Spleen (tissue), 11 donors: ENCODE measurements around the gene TSACC. TPM values are rescaled to one million over a fixed set of nuclear protein-coding genes. Genes with fewer than 3 reads are reported as not detected.

Source experiments
- DNase-seq: peaks from one replicate; pipeline ENCODE4 v3.0.0-alpha.2; 2020
- H3K27ac ChIP-seq, 8 donors: fragments of 200-600 bp; sonication (generic) in 7 of 8; 1 replicate in 4 of 8; 2 replicates in 4 of 8; pipeline versions ENCODE4 v1.5.0 to v1.8.0; 2016 to 2021; ENCODE audit warnings: inconsistent platforms in 4 of 8, mild to moderate bottlenecking in 4 of 8, moderate library complexity in 1 of 8
- H3K27me3 ChIP-seq, 7 donors: fragments of 200-600 bp; sonication (generic) in 6 of 7; replicated peaks in 1 of 7; 1 replicate in 4 of 7; 2 replicates in 3 of 7; pipeline versions ENCODE4 v1.5.0 to v1.8.0; 2016 to 2021; ENCODE audit warnings: inconsistent platforms in 3 of 7, mild to moderate bottlenecking in 1 of 7
- H3K36me3 ChIP-seq, 6 donors: fragments of 200-600 bp; sonication (generic) in 5 of 6; 1 replicate in 4 of 6; 2 replicates in 2 of 6; pipeline versions ENCODE4 v1.5.0 to v1.8.0; 2016 to 2021; ENCODE audit warnings: inconsistent platforms in 2 of 6
- H3K4me1 ChIP-seq, 6 donors: fragments of 200-600 bp; sonication (generic) in 5 of 6; 1 replicate in 3 of 6; 2 replicates in 3 of 6; pipeline versions ENCODE4 v1.5.0 to v1.8.0; 2016 to 2021; ENCODE audit warnings: inconsistent platforms in 3 of 6
- H3K4me3 ChIP-seq, 8 donors: fragments of 200-600 bp; sonication (generic) in 7 of 8; 1 replicate in 4 of 8; 2 replicates in 4 of 8; pipeline versions ENCODE4 v1.5.0 to v1.8.0; 2016 to 2021; ENCODE audit warnings: inconsistent platforms in 4 of 8, mild to moderate bottlenecking in 4 of 8, moderate library complexity in 2 of 8
- H3K9me3 ChIP-seq, 8 donors: fragments of 200-600 bp; sonication (generic) in 7 of 8; 1 replicate in 4 of 8; 2 replicates in 4 of 8; pipeline versions ENCODE4 v1.5.0 to v1.8.0; 2016 to 2021; ENCODE audit warnings: inconsistent platforms in 4 of 8
- CTCF ChIP-seq, 11 experiments: fragments of 200-600 bp in 7 of 11; fragments of 450-650 bp in 4 of 11; sonication (generic) in 4 of 11; IDR thresholded peaks in 8 of 11; conservative IDR thresholded peaks in 3 of 11; 1 replicate in 7 of 11; 2 replicates in 4 of 11; pipeline versions ENCODE4 v1.4.0 to v1.8.0; 2016 to 2021; ENCODE audit warnings: antibody characterized with exemption in 11 of 11, inconsistent platforms in 4 of 11, mild to moderate bottlenecking in 1 of 11
- POLR2A ChIP-seq, 3 donors: fragments of 450-650 bp; IDR thresholded peaks; one replicate each; pipeline ENCODE4 v1.5.1; 2017; ENCODE audit warnings: antibody characterized with exemption in 3 of 3, mild to moderate bottlenecking in 1 of 3
- POLR2AphosphoS5 ChIP-seq, 3 donors: sonication (generic); formaldehyde crosslinking; IDR thresholded peaks; one replicate each; pipeline ENCODE4 v1.5.1; 2017; ENCODE audit warnings: antibody characterized with exemption in 3 of 3
- WGBS, 5 donors: extraction: QIAGEN DNeasy Blood & Tissue Kit in 3 of 5; methylation state at CpG; one replicate each; pipeline versions ENCODE4 v1.1.5 to v1.1.7; 2013 to 2018; 5-methylcytosine and 5-hydroxymethylcytosine counted together
- intact Hi-C: fragments of 100-400 bp; cut with DNase I; formaldehyde crosslinking; loops from one replicate; pipeline ENCODE4 v1.15.0; 2023; ENCODE audit warnings: low total_unique reads
- polyA plus RNA-seq, 3 donors: library from polyadenylated mRNA; stranded (reverse); fragments of 200-250 nt; gene quantifications; one replicate each; pipeline ENCODE4 v1.2.1, GENCODE V29; 2013
- total RNA-seq, 7 donors: library from RNA; depleted of rRNA in 3 of 7; stranded (reverse); fragments of >200 nt in 3 of 7; fragmentation: NEBNext Ultra II Directional in 4 of 7; extraction: Animal tissue kit (Norgen Biotek cat#: 25700) in 4 of 7; gene quantifications; one replicate each; pipeline versions ENCODE4 v1.1.0 to v1.2.1, GENCODE V29; 2016 to 2021
- donor health status: healthy with polysubstance abuse.
- donor health status: DM: no; HTN: no; CAD: no; lungs with moderate emphysema.
- donor health status: DM: no; HTN: no; CAD: no.
- donor health status: Bipolar disorder and iron deficiency.
- donor health status: healthy.
- donor health status: DM: no; HTN: no; CAD: no.
- donor health status: DM: yes; HTN: yes; CAD: no.

The TSACC gene
- total and polyA plus RNA-seq, 10 donors, result 0.41 to 1.4 (median 1.3) TPM; not detected in 7

DNA sequence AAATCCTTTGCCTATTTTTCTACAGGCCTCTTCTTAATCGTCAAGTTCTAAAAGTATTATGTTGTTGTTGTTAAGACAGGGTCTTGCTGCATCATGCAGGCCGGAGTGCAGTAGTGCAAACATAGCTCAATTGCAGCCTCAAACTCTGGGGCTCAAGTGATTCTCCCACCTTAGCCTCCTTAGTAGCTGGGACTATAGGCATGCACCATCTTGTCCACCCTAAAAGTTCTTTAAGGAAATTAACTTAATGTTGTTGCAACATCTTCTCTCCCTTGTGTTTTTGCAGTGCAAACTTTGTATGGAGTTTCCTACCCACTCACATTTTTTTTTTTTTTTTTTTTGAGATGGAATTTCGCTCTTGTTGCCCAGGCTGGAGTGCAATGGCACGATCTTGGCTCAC, 35.1 kb upstream of the TSACC start:
- H3K9me3 ChIP-seq, result no peaks in the 10 kb centered on the region
- no peaks in the 10 kb centered on the region for H3K27me3 ChIP-seq
- no peak for DNase-seq
- no peak overlapping the region for H3K27ac ChIP-seq
- intact Hi-C loops, result no loop called here
- TF ChIP-seq POLR2AphosphoS5 (IDR thresholded peaks at IDR 0.05) (no peak), POLR2A (IDR thresholded peaks at IDR 0.05) (no peak), CTCF (IDR thresholded peaks at IDR 0.05 in 8 of 11, conservative IDR thresholded peaks at IDR 0.05 in 3 of 11) (no peak)
- WGBS, 5 donors, result 91 to 94% (median 93%) methylated on average over 2 to 4 of the region's 4 CpGs
- H3K4me3 ChIP-seq, result no peak overlapping the region
- H3K36me3 ChIP-seq, result peaks cover 0 to 46% (median 16%) of the 10 kb centered on the region in 6 donors
- no peaks in the 10 kb centered on the region for H3K4me1 ChIP-seq

DNA sequence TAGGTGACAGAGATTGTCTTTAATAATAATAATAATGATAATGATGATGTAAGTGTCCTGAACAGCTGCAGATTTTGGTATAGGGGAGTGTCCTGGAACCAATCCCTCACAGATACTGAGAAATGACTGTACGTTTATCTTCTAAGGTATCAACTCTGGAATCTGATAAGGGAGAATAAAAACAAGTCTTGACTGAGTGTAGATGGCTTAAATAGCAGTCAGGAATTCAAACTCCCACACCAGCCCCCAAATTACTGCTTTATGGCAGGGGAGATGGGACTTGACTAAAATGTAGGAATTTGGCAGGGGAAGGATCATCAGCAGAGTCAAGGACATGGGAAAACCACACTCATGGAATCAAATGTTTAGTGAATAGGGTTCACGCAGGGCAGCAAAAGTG, 33.1 kb upstream of the TSACC start:
- DNase-seq, result no peak
- Histone ChIP-seq H3K4me3 (no peak overlapping the region), H3K4me1 (no peaks in the 10 kb centered on the region), H3K36me3 (peaks cover 5 to 66% (median 36%) of the 10 kb centered on the region in 6 donors), H3K9me3 (no peaks in the 10 kb centered on the region), H3K27ac (no peak overlapping the region), H3K27me3 (no peaks in the 10 kb centered on the region)
- intact Hi-C loops, result no loop called here
- TF ChIP-seq POLR2AphosphoS5 (IDR thresholded peaks at IDR 0.05), result no peak
- TF ChIP-seq CTCF (IDR thresholded peaks at IDR 0.05 in 8 of 11, conservative IDR thresholded peaks at IDR 0.05 in 3 of 11), result no peak
- TF ChIP-seq POLR2A (IDR thresholded peaks at IDR 0.05), result no peak
- WGBS, 5 donors, result 63 to 82% (median 70%) methylated on average over 2 of the region's 2 CpGs

- TF ChIP-seq POLR2AphosphoS5 (IDR thresholded peaks at IDR 0.05) (no peak), POLR2A (IDR thresholded peaks at IDR 0.05) (no peak), CTCF (IDR thresholded peaks at IDR 0.05 in 8 of 11, conservative IDR thresholded peaks at IDR 0.05 in 3 of 11) (no peak)
- H3K4me3 ChIP-seq, result no peak overlapping the region
- no peaks in the 10 kb centered on the region for H3K9me3 ChIP-seq
- no peak overlapping the region for H3K27ac ChIP-seq
- H3K4me1 ChIP-seq, result no peaks in the 10 kb centered on the region
- H3K36me3 ChIP-seq, result peaks cover 13 to 95% (median 61%) of the 10 kb centered on the region in 6 donors
- no peak for DNase-seq
- H3K27me3 ChIP-seq, result no peaks in the 10 kb centered on the region
- intact Hi-C loops, result no loop called here
Measured at GRCh38 chr1:156308078-156308477, 30.2 kb upstream of the TSACC start.

DNA sequence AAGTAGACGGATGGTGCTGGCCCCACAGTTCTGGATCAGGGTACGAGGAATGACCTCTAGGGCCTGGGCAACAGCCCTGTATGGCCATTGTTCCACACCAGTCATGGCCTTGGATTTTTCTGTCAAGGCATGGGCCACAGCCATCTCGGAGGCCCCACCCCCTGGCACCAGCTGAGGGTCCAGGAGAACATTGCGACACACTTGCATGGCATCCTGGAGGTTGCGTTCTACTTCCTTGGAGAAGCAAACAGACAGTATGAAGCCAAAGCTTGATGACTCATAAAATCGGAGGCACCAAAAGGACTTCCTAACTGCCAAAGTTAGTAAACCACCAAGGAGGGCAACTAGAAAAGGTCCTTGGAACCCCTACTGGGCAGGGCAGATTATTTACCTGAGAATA, 27.4 kb upstream of the TSACC start:
- Histone ChIP-seq H3K36me3 (peaks cover 13 to 100% (median 87%) of the 10 kb centered on the region in 6 donors), H3K4me1 (no peaks in the 10 kb centered on the region), H3K4me3 (no peak overlapping the region), H3K9me3 (no peaks in the 10 kb centered on the region), H3K27me3 (no peaks in the 10 kb centered on the region), H3K27ac (no peak overlapping the region)
- no peak for TF ChIP-seq POLR2AphosphoS5 (IDR thresholded peaks at IDR 0.05)
- no peak for TF ChIP-seq CTCF (IDR thresholded peaks at IDR 0.05 in 8 of 11, conservative IDR thresholded peaks at IDR 0.05 in 3 of 11)
- no peak for TF ChIP-seq POLR2A (IDR thresholded peaks at IDR 0.05)
- intact Hi-C loops, result no loop called here
- WGBS, 5 donors, result 64 to 81% (median 79%) methylated on average over 6 of the region's 6 CpGs
- DNase-seq, result no peak
